Memory B cell (primary cell): Measurements from ENCODE around the gene PLAGL2.
"Not testable (repeated sequence)": the region's sequence is repeated elsewhere in the genome, so short reads cannot be mapped to it uniquely, and the experiment has no call there.

Experiments
- ATAC-seq: fragments of 150-1000 bp; cut with Tn5 transposase; 2 replicates; pipeline ENCODE4 v1.10.0; 2021; ENCODE audit warnings: low read depth, mild to moderate bottlenecking, moderate library complexity
- DNase-seq, 2 donors: peaks; one replicate each; pipeline ENCODE4 v3.0.0; 2022; ENCODE audit warnings: low spot score in 2 of 2
- H3K27ac Mint-ChIP-seq: one replicate; pipeline ENCODE4 v1.8.0; 2022; ENCODE audit warnings: mild to moderate bottlenecking, moderate library complexity, mixed read lengths
- H3K27me3 Mint-ChIP-seq: one replicate; pipeline ENCODE4 v1.8.0; 2022; ENCODE audit warnings: mixed read lengths
- H3K36me3 Mint-ChIP-seq: one replicate; pipeline ENCODE4 v1.8.0; 2022; ENCODE audit warnings: mild to moderate bottlenecking, mixed read lengths
- H3K4me1 Mint-ChIP-seq: one replicate; pipeline ENCODE4 v1.8.0; 2022; ENCODE audit warnings: mixed read lengths
- H3K4me3 Mint-ChIP-seq: one replicate; pipeline ENCODE4 v1.8.0; 2022; ENCODE audit warnings: mild to moderate bottlenecking, moderate library complexity, mixed read lengths
- H3K9me3 Mint-ChIP-seq: one replicate; pipeline ENCODE4 v1.8.0; 2022; ENCODE audit warnings: mixed read lengths

Gene PLAGL2

GRCh38 chr20:32190616-32191415 lies 16.7 kb downstream of the PLAGL2 start:
- Mint-ChIP-seq H3K4me3 (peak overlapping the region; percentile 70), H3K27me3 (peaks cover 3% of the 10 kb centered on the region), H3K36me3 (peaks cover 16% of the 10 kb centered on the region), H3K4me1 (peaks cover 6% of the 10 kb centered on the region), H3K9me3 (no peaks in the 10 kb centered on the region), H3K27ac (peak overlapping the region; percentile 20)
- no peak for ATAC-seq
- no peak for DNase-seq

DNA sequence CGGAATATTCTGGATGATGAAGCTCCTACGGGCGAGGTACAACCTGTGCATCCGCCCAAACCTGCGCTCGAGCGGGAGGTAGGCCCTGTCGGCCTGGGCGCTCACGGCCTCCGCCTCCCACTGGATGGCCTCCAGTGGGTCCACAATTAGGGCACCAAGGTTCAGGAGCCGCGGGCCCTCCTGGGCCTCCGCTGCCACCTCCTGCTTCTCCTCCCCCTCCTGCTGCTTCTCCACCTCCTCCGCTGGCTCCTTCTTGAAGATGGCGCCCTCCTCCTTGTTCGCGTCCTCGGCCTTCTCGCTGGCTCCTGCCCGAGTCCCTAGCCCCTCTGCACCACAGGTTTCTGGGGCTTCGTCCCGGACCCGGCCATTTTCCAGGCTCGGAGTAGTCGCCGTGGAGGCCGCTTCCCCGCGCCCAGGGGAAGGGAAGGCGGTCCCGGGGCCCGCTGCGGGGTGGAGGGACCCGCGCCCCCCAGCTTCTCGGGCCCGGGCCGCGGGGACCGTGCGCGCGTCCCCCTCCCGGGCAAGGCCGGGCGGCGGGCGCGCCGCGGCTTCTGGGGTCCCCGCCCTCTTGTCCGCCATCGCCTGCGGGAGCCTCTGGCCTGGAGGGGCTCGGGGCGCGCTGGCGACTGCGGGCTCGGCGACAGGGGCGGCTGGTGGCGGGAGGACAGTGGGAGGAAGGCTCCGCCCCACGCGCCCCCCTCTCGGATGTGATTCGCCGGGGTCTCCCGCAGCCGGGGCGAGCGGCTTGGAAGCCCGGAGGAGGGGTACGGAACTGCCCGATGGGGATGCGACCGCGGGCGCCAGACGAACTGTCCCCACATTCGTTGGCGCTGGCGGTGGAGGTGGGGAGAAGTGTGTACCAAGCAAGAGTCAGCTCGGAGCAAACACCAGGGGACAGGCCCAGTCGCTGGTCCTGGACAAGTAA lies 17.6 kb downstream of the PLAGL2 start:
- DNase-seq (peak in 1 of 2 donors; percentile 35), ATAC-seq (peak; percentile 55)

DNA sequence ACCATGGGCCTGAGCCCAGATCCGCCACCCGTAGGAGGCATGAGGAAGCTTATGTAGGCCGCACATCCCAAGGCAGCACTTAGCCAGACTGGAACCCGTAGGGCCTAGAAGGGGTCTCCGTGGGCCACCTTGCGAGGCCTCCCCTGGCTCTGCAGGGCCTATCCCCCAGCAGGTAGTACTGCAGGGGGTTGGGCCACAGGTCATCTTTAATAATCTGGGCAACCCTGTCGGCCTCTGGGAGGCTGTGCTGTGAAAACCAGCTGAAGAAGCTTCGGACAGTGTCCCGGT lies 18.5 kb downstream of the PLAGL2 start:
- DNase-seq (no peak), ATAC-seq (no peak)
- Mint-ChIP-seq H3K9me3 (no peaks in the 10 kb centered on the region), H3K27me3 (peaks cover 8% of the 10 kb centered on the region), H3K4me3 (no peak overlapping the region), H3K36me3 (peaks cover 4% of the 10 kb centered on the region), H3K4me1 (peaks cover 8% of the 10 kb centered on the region), H3K27ac (no peak overlapping the region)

More for the DNA sequence above, 17.6 kb downstream of the PLAGL2 start:
- peaks cover 8% of the 10 kb centered on the region for H3K27me3 Mint-ChIP-seq
- H3K9me3 Mint-ChIP-seq: no peaks in the 10 kb centered on the region
- H3K4me1 Mint-ChIP-seq: peaks cover 6% of the 10 kb centered on the region
- peak overlapping the region; percentile 79 for H3K4me3 Mint-ChIP-seq
- H3K27ac Mint-ChIP-seq: peak overlapping the region; percentile 20
- peaks cover 9% of the 10 kb centered on the region for H3K36me3 Mint-ChIP-seq

GRCh38 chr20:32188376-32189122 lies 19.0 kb downstream of the PLAGL2 start:
- Mint-ChIP-seq H3K9me3 (no peaks in the 10 kb centered on the region), H3K36me3 (peaks cover 2% of the 10 kb centered on the region), H3K4me3 (peak overlapping the region; percentile 53), H3K4me1 (peaks cover 8% of the 10 kb centered on the region), H3K27me3 (peaks cover 8% of the 10 kb centered on the region), H3K27ac (no peak overlapping the region)
- DNase-seq: no peak
- no peak for ATAC-seq

GRCh38 chr20:32186506-32186905 lies 21.0 kb downstream of the PLAGL2 start:
- no peak overlapping the region for H3K27ac Mint-ChIP-seq
- H3K4me1 Mint-ChIP-seq: peaks cover 8% of the 10 kb centered on the region
- H3K4me3 Mint-ChIP-seq: no peak overlapping the region
- H3K27me3 Mint-ChIP-seq: peaks cover 10% of the 10 kb centered on the region
- H3K9me3 Mint-ChIP-seq: no peaks in the 10 kb centered on the region
- ATAC-seq (no peak), DNase-seq (no peak)
- no peaks in the 10 kb centered on the region for H3K36me3 Mint-ChIP-seq

GRCh38 chr20:32184961-32185603 lies 22.5 kb downstream of the PLAGL2 start:
- Mint-ChIP-seq H3K4me3 (no peak overlapping the region), H3K27me3 (peaks cover 10% of the 10 kb centered on the region), H3K36me3 (no peaks in the 10 kb centered on the region), H3K4me1 (peaks cover 5% of the 10 kb centered on the region), H3K9me3 (no peaks in the 10 kb centered on the region), H3K27ac (no peak overlapping the region)
- ATAC-seq: no peak
- no peak for DNase-seq

DNA sequence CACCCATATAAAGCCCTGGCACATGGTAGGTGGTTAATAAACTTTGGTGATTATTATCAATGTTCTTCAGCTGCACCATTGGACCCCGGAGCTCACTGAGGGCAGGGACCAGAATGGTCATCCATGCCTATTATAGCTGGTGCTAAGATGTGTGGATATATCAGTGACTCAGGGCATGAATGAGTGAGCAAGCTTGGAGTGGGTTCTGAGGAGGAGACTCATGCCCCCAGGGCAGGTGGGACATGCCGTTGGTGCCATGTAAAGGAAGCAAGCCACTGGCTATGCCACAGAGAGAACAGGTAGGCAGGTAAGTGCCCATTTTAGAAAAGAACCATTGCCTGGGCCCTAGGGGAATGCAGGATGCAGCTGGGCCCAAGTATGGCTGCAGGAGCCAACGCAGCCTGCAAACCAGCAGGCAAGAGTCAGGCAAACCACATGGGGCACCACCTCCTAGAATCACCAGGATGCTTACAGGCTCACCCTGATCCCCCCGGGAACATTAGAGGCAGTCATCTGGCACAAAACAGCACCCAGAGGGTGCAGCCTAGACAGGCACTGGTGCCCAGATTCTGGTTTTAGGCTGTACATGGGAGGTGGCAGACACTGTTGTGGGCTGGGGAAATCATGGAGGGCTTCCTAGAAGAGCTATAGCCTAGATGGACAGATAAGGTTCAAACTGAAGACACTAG lies 23.5 kb downstream of the PLAGL2 start:
- Mint-ChIP-seq H3K4me1 (peaks cover 5% of the 10 kb centered on the region), H3K9me3 (no peaks in the 10 kb centered on the region), H3K27me3 (peaks cover 10% of the 10 kb centered on the region), H3K36me3 (no peaks in the 10 kb centered on the region), H3K4me3 (no peak overlapping the region), H3K27ac (no peak overlapping the region)
- DNase-seq: no peak
- ATAC-seq: no peak

DNA sequence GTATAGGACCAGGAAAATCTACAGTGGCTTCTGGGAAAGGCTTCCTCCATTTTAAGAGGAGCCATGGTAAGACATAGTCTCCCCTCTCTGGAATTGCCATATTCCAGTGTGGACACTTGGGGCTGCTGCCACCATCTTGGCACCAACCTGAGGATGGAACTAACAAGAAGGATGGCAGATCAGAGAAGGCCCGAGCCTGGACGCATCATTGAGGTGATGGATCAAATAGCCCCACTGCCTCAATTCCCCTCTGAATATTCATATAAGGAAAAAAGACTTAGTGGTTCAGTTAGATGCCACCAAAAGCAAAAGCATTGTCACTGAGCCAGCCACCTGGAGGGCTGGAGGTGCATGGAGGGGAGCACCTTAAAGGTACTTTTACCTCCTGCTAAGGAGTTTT lies 25.9 kb downstream of the PLAGL2 start:
- ATAC-seq: no peak
- Mint-ChIP-seq H3K4me3 (no peak overlapping the region), H3K4me1 (peaks cover 2% of the 10 kb centered on the region), H3K27me3 (peaks cover 7% of the 10 kb centered on the region), H3K27ac (no peak overlapping the region), H3K36me3 (no peaks in the 10 kb centered on the region), H3K9me3 (no peaks in the 10 kb centered on the region)
- DNase-seq: no peak

GRCh38 chr20:32179934-32180333 lies 27.6 kb downstream of the PLAGL2 start:
- Mint-ChIP-seq H3K36me3 (no peaks in the 10 kb centered on the region), H3K4me1 (peaks cover 2% of the 10 kb centered on the region), H3K27ac (no peak overlapping the region), H3K9me3 (no peaks in the 10 kb centered on the region), H3K27me3 (peaks cover 2% of the 10 kb centered on the region), H3K4me3 (no peak overlapping the region)
- DNase-seq (no peak), ATAC-seq (no peak)

- Mint-ChIP-seq H3K27me3 (peaks cover 2% of the 10 kb centered on the region), H3K27ac (no peak overlapping the region), H3K9me3 (no peaks in the 10 kb centered on the region), H3K36me3 (no peaks in the 10 kb centered on the region), H3K4me1 (peaks cover 2% of the 10 kb centered on the region), H3K4me3 (no peak overlapping the region)
- DNase-seq: no peak
- ATAC-seq: no peak
Measured at GRCh38 chr20:32179515-32179914, 28.0 kb downstream of the PLAGL2 start.

DNA sequence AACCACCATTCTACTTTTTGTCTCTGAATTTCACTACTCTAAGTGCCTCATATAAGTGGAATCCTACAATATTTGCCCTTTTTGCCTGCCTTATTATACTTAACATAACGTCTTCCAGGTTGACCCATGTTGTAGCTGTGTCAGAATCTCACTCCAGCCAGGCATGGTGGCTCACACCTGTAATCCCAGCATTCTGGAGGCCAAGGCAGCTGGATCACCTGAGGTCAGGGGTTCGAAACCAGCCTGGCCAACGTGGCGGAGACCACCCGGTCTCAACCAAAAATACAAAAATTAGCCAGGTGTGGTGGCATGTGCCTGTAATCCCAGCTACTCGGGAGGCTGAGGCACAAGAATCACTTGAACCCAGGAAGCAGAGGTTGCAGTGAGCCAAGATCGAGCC lies 29.8 kb downstream of the PLAGL2 start:
- not testable (repeated sequence) for H3K27me3 Mint-ChIP-seq, H3K4me3 Mint-ChIP-seq, H3K4me1 Mint-ChIP-seq, DNase-seq, ATAC-seq, H3K36me3 Mint-ChIP-seq, H3K9me3 Mint-ChIP-seq, H3K27ac Mint-ChIP-seq

GRCh38 chr20:32168184-32168910 lies 39.2 kb downstream of the PLAGL2 start:
- Mint-ChIP-seq H3K9me3 (no peaks in the 10 kb centered on the region), H3K27me3 (no peaks in the 10 kb centered on the region), H3K36me3 (peaks cover 15% of the 10 kb centered on the region), H3K4me3 (no peak overlapping the region), H3K27ac (no peak overlapping the region), H3K4me1 (no peaks in the 10 kb centered on the region)
- DNase-seq (no peak), ATAC-seq (no peak)

DNA sequence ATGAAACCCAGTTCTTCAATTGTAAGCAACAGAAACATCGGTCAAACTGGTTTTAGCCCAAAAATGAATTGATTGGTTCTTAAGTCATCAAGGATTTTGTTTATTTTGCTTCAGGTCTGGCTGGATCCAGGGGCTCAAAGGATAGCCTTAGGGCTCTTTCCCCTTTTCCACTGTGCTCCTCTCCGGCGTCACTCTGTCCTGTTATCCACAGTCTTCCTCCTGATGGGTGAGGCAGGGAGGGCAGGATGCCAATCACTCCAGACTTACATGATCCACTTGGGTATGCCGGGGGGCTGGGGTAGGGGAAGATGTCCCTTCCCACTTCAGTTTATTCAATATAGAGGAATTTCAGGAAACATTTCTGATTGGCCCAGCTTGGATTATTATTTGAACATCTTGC lies 40.0 kb downstream of the PLAGL2 start:
- ATAC-seq: no peak
- no peaks in the 10 kb centered on the region for H3K4me1 Mint-ChIP-seq
- H3K9me3 Mint-ChIP-seq: no peaks in the 10 kb centered on the region
- DNase-seq: no peak
- H3K36me3 Mint-ChIP-seq: peaks cover 19% of the 10 kb centered on the region
- H3K27ac Mint-ChIP-seq: no peak overlapping the region
- no peaks in the 10 kb centered on the region for H3K27me3 Mint-ChIP-seq
- no peak overlapping the region for H3K4me3 Mint-ChIP-seq
